Activated CD4-positive, CD25-positive, alpha-beta regulatory T cell treated with anti-CD3 and anti-CD28 coated beads, Interleukin-2, amount 50 U/mL, for 16 hours (primary cell): ENCODE results near the gene KIF5C.

Source experiments
- DNase-seq: peaks from one replicate; pipeline ENCODE4 v3.0.0-alpha.2; 2020; ENCODE audit warnings: low read depth, low spot score

KIF5C gene

GRCh38 chr2:149015926-149016563 is 141.0 kb downstream of the KIF5C start:
- DNase-seq, result no peak

GRCh38 chr2:149017116-149017985 is 142.3 kb downstream of the KIF5C start:
- DNase-seq, result peak; percentile 56

GRCh38 chr2:149018981-149019380 is 144.0 kb downstream of the KIF5C start:
- no peak for DNase-seq

- no peak for DNase-seq
Measured at GRCh38 chr2:149019768-149020167, 144.7 kb downstream of the KIF5C start.

GRCh38 chr2:149020432-149020851 is 145.4 kb downstream of the KIF5C start:
- no peak for DNase-seq

- DNase-seq, result no peak
Measured at GRCh38 chr2:149021271-149021719, 146.3 kb downstream of the KIF5C start.

GRCh38 chr2:149021761-149022160 is 146.7 kb downstream of the KIF5C start:
- DNase-seq, result no peak

- DNase-seq, result no peak
Measured at GRCh38 chr2:149023091-149023490, 148.1 kb downstream of the KIF5C start.

GRCh38 chr2:149027590-149028250 is 152.7 kb downstream of the KIF5C start:
- DNase-seq, result no peak

- DNase-seq, result no peak
Measured at GRCh38 chr2:149028377-149028776, 153.3 kb downstream of the KIF5C start.

- no peak for DNase-seq
Measured at GRCh38 chr2:149028891-149029290, 153.9 kb downstream of the KIF5C start.

GRCh38 chr2:149029307-149029965 is 154.4 kb downstream of the KIF5C start:
- no peak for DNase-seq

- DNase-seq, result no peak
Measured at GRCh38 chr2:149031396-149031795, 156.4 kb downstream of the KIF5C start.

- DNase-seq, result no peak
Measured at GRCh38 chr2:149033716-149034115, 158.7 kb downstream of the KIF5C start.

- no peak for DNase-seq
Measured at GRCh38 chr2:149034406-149034805, 159.4 kb downstream of the KIF5C start.

- DNase-seq, result no peak
Measured at GRCh38 chr2:149036507-149037293, 161.7 kb downstream of the KIF5C start.

- DNase-seq, result no peak
Measured at GRCh38 chr2:149037851-149038250, 162.8 kb downstream of the KIF5C start.

- no peak for DNase-seq
Measured at GRCh38 chr2:149038442-149039212, 163.6 kb downstream of the KIF5C start, which contains the start of gene LYPD6B. Gene LYPD6B (plus strand): TSS chr2:149038699. CDS start chr2:149130949, 92,250 bp downstream.

GRCh38 chr2:149039213-149039724 is 164.2 kb downstream of the KIF5C start:
- no peak for DNase-seq

- DNase-seq, result no peak
Measured at GRCh38 chr2:149040451-149040850, 165.4 kb downstream of the KIF5C start.
